G401 (cell line): ENCODE data around the gene CRADD. TPM values are rescaled to one million over a fixed set of nuclear protein-coding genes. Genes with fewer than 3 reads are reported as not detected.
"Not testable (repeated sequence)": the region's sequence is repeated elsewhere in the genome, so short reads cannot be mapped to it uniquely, and the experiment has no call there.

Source experiments
- DNase-seq: peaks from one replicate; pipeline ENCODE4 v3.0.0-alpha.2; 2015; ENCODE audit warnings: low spot score
- in situ Hi-C: cut with HindIII; loops from 2 replicates; pipeline ENCODE4 v1.10.0; 2016; ENCODE audit warnings: low sequenced_read_pairs, mixed read lengths
- total RNA-seq: library from RNA; depleted of rRNA; stranded (reverse); fragments of >200 nt; shearing (Covaris generic); gene quantifications from 2 replicates; pipeline ENCODE4 v1.2.3, GENCODE V29; 2014; rRNA removed

Gene CRADD
- total RNA-seq, 1 experiment from 2014 or later = 8.8 TPM

- DNase-seq, in situ Hi-C loops: not testable (repeated sequence)
Measured at GRCh38 chr12:93929081-93929480, 251.9 kb downstream of the CRADD start.

- in situ Hi-C loops = no loop called here
- no peak for DNase-seq
Measured at GRCh38 chr12:93937812-93938211, 260.6 kb downstream of the CRADD start.

- in situ Hi-C loops = no loop called here
- DNase-seq = no peak
Measured at GRCh38 chr12:93938317-93938716, 261.1 kb downstream of the CRADD start.

GRCh38 chr12:93938931-93939330 is 261.8 kb downstream of the CRADD start:
- DNase-seq = no peak
- in situ Hi-C loops = no loop called here

- no peak for DNase-seq
- in situ Hi-C loops = no loop called here
Measured at GRCh38 chr12:93939641-93940325, 262.6 kb downstream of the CRADD start.

- in situ Hi-C loops = no loop called here
- no peak for DNase-seq
Measured at GRCh38 chr12:93943780-93944179, 266.6 kb downstream of the CRADD start.

- in situ Hi-C loops = no loop called here
- no peak for DNase-seq
Measured at GRCh38 chr12:93944201-93944600, 267.0 kb downstream of the CRADD start.

Other genes with a start within 250 kb of the CRADD start
- gene UBE2N, start 235.4 kb upstream of the CRADD start, total RNA-seq = 116 and 119 TPM in 2 replicates
- 159 and 173 TPM in 2 replicates for gene MRPL42, start 209.9 kb upstream of the CRADD start, total RNA-seq
- gene SOCS2, start 104.7 kb upstream of the CRADD start, total RNA-seq = not detected in 2 replicates